ENCODE measurements around the gene ZNF621.

Gene ZNF621

GRCh38 chr3:40581166-40581565 lies 56.4 kb downstream of the ZNF621 start:
- H3K4me2 ChIP-seq (ENCODE audit: low read length) = no peak overlapping the region
- no peaks in the 10 kb centered on the region for H3K9me2 ChIP-seq (replicated peaks; ENCODE audit: control insufficient read depth, low read length)
- no peak overlapping the region for H3K27ac ChIP-seq (ENCODE audit: low read depth, low read length)
- no peaks in the 10 kb centered on the region; the same call in 1 of the 2 replicates for H3K27me3 ChIP-seq (ENCODE audit: control insufficient read depth, low read length)
- no peaks in the 10 kb centered on the region for H3K36me3 ChIP-seq (ENCODE audit: control insufficient read depth, low read length)
- H3F3A ChIP-seq (ENCODE audit: control insufficient read depth, insufficient read depth) = no peaks in the 10 kb centered on the region
- H3K4me1 ChIP-seq (ENCODE audit: control insufficient read depth, low read length) = no peaks in the 10 kb centered on the region
- TF ChIP-seq, protein P1, sequence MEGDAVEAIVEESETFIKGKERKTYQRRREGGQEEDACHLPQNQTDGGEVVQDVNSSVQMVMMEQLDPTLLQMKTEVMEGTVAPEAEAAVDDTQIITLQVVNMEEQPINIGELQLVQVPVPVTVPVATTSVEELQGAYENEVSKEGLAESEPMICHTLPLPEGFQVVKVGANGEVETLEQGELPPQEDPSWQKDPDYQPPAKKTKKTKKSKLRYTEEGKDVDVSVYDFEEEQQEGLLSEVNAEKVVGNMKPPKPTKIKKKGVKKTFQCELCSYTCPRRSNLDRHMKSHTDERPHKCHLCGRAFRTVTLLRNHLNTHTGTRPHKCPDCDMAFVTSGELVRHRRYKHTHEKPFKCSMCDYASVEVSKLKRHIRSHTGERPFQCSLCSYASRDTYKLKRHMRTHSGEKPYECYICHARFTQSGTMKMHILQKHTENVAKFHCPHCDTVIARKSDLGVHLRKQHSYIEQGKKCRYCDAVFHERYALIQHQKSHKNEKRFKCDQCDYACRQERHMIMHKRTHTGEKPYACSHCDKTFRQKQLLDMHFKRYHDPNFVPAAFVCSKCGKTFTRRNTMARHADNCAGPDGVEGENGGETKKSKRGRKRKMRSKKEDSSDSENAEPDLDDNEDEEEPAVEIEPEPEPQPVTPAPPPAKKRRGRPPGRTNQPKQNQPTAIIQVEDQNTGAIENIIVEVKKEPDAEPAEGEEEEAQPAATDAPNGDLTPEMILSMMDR (IDR thresholded peaks at IDR 0.05; ENCODE audit: low read depth, low read length, poor library complexity, severe bottlenecking) = no peak
- TF ChIP-seq EZH2phosphoT487 (IDR thresholded peaks at IDR 0.05; ENCODE audit: borderline replicate concordance, low read length) = no peak
- H3K9me3 ChIP-seq (ENCODE audit: control insufficient read depth, insufficient read depth, low read length) = no peaks in the 10 kb centered on the region
- H4K20me1 ChIP-seq (ENCODE audit: control insufficient read depth, insufficient read depth, low read depth, low read length) = no peaks in the 10 kb centered on the region
- no peaks in the 10 kb centered on the region for H3K79me2 ChIP-seq (ENCODE audit: control insufficient read depth, low read length)
- no peak overlapping the region for H3K4me3 ChIP-seq (ENCODE audit: low read length)

GRCh38 chr3:40582401-40583027 lies 57.8 kb downstream of the ZNF621 start:
- Histone ChIP-seq H3K9me3 (ENCODE audit: control insufficient read depth, insufficient read depth, low read length) (no peaks in the 10 kb centered on the region), H3K79me2 (ENCODE audit: control insufficient read depth, low read length) (no peaks in the 10 kb centered on the region), H4K20me1 (ENCODE audit: control insufficient read depth, insufficient read depth, low read depth, low read length) (no peaks in the 10 kb centered on the region), H3K4me1 (ENCODE audit: control insufficient read depth, low read length) (no peaks in the 10 kb centered on the region), H3K9me2 (replicated peaks; ENCODE audit: control insufficient read depth, low read length) (no peaks in the 10 kb centered on the region), H3K4me2 (ENCODE audit: low read length) (no peak overlapping the region), H3K27ac (ENCODE audit: low read depth, low read length) (no peak overlapping the region), H3K36me3 (ENCODE audit: control insufficient read depth, low read length) (no peaks in the 10 kb centered on the region), H3K4me3 (ENCODE audit: low read length) (no peak overlapping the region), H3K27me3 (ENCODE audit: control insufficient read depth, low read length) (no peaks in the 10 kb centered on the region; the same call in 1 of the 2 replicates), H3F3A (ENCODE audit: control insufficient read depth, insufficient read depth) (no peaks in the 10 kb centered on the region)
- no peak for TF ChIP-seq EZH2phosphoT487 (IDR thresholded peaks at IDR 0.05; ENCODE audit: borderline replicate concordance, low read length)
- TF ChIP-seq, protein P1 (IDR thresholded peaks at IDR 0.05; ENCODE audit: low read depth, low read length, poor library complexity, severe bottlenecking) = no peak

GRCh38 chr3:40583691-40584090 lies 58.9 kb downstream of the ZNF621 start:
- Histone ChIP-seq H3F3A (ENCODE audit: control insufficient read depth, insufficient read depth) (no peaks in the 10 kb centered on the region), H3K27me3 (ENCODE audit: control insufficient read depth, low read length) (no peaks in the 10 kb centered on the region; the same call in 1 of the 2 replicates), H4K20me1 (ENCODE audit: control insufficient read depth, insufficient read depth, low read depth, low read length) (no peaks in the 10 kb centered on the region), H3K4me2 (ENCODE audit: low read length) (no peak overlapping the region), H3K9me3 (ENCODE audit: control insufficient read depth, insufficient read depth, low read length) (no peaks in the 10 kb centered on the region), H3K9me2 (replicated peaks; ENCODE audit: control insufficient read depth, low read length) (no peaks in the 10 kb centered on the region), H3K4me1 (ENCODE audit: control insufficient read depth, low read length) (no peaks in the 10 kb centered on the region), H3K4me3 (ENCODE audit: low read length) (no peak overlapping the region), H3K79me2 (ENCODE audit: control insufficient read depth, low read length) (no peaks in the 10 kb centered on the region), H3K36me3 (ENCODE audit: control insufficient read depth, low read length) (no peaks in the 10 kb centered on the region), H3K27ac (ENCODE audit: low read depth, low read length) (no peak overlapping the region)
- TF ChIP-seq, protein P1 (IDR thresholded peaks at IDR 0.05; ENCODE audit: low read depth, low read length, poor library complexity, severe bottlenecking) = no peak
- no peak for TF ChIP-seq EZH2phosphoT487 (IDR thresholded peaks at IDR 0.05; ENCODE audit: borderline replicate concordance, low read length)

All from DOHH2 (cell line).